Measurements from ENCODE around the gene FKBP10. TPM values are rescaled to one million over a fixed set of nuclear protein-coding genes. Genes with fewer than 3 reads are reported as not detected.
"Not testable (repeated sequence)": the region's sequence is repeated elsewhere in the genome, so short reads cannot be mapped to it uniquely, and the experiment has no call there.

The FKBP10 gene
- total RNA-seq, 1 donor from 2014 or later: 567 TPM

DNA sequence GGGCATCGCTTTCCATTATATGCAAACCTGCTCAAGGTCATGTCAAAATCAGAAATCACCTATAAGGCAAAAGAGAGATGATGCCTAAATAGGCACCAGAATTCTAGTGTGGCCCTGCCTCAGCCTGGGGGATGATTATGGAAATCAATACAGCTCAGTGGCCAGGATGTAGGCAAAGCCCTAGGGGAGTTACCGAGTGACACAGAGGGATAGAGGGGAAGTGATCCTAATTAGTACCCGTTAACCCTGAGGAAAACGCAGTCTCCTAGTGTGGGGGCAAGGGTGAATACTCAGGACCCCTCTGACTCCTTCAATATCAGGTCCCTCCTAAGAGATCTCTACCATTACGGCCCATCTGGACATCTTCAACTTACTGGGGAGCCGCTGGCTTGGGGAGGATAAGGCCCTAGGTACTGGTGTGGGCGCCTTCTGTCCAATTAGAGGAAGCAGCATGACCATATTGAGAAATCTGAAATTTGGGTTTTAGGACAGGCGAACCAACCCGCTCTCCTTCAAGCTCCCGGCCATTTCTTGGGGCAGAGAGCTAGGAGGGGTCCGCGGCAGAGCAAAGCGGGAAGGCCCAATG, 22.5 kb downstream of the FKBP10 start:
- Mint-ChIP-seq H3K36me3 (ENCODE audit: low read depth) (peaks cover 9% of the 10 kb centered on the region), H3K4me3 (ENCODE audit: unreplicated experiment) (peak overlapping the region; percentile 72), H3K27me3 (ENCODE audit: low read depth) (no peaks in the 10 kb centered on the region), H3K4me1 (ENCODE audit: low read depth) (peaks cover 17% of the 10 kb centered on the region), H3K9me3 (ENCODE audit: low read depth) (no peaks in the 10 kb centered on the region), H3K27ac (ENCODE audit: unreplicated experiment) (no peak overlapping the region)
- TF ChIP-seq, protein P1, sequence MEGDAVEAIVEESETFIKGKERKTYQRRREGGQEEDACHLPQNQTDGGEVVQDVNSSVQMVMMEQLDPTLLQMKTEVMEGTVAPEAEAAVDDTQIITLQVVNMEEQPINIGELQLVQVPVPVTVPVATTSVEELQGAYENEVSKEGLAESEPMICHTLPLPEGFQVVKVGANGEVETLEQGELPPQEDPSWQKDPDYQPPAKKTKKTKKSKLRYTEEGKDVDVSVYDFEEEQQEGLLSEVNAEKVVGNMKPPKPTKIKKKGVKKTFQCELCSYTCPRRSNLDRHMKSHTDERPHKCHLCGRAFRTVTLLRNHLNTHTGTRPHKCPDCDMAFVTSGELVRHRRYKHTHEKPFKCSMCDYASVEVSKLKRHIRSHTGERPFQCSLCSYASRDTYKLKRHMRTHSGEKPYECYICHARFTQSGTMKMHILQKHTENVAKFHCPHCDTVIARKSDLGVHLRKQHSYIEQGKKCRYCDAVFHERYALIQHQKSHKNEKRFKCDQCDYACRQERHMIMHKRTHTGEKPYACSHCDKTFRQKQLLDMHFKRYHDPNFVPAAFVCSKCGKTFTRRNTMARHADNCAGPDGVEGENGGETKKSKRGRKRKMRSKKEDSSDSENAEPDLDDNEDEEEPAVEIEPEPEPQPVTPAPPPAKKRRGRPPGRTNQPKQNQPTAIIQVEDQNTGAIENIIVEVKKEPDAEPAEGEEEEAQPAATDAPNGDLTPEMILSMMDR (IDR thresholded peaks at IDR 0.05): no peak
- DNase-seq (ENCODE audit: low spot score): no peak

DNA sequence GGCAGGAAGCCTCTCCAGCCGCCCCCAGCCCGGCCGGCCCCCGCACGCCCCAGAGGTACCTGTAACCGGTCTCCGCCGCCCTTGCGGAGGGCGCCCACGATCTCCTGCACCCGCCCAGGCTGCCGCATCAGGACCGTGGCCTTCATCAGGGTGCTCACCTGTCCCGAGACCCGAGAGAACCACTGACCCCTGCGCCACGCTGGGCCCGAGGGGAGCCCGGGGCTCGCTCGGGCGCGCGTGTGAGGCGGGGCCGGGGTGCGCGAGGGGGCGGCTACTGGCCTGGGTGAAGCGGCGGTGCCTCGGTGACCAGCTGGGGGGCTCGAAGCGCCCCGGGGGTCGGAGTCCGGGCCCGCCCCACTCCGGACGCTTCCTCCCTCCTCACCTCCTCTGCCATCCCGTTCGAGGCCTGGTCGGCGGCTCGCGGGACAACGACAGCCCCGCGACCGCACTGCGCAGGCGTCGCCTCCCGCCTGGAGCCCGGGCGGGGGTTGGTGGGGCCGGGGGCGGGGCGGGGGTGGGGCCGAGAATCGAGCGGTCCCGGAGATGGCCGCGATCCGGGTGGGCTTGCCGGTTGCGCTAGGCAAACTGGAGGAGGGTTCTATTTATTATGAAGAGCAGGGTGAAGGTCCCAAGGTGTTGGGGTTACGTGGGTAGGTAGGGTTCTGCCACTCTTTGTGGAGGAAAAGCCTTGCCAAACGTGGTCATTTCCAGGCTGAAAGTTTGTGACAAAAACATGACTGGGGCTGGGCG, 23.2 kb downstream of the FKBP10 start, which contains the start of gene NT5C3B:
TSS of gene NT5C3B (minus strand) at position 433 of the 750 bp plus-strand sequence. CDS start at position 394, 39 bp downstream.
- Mint-ChIP-seq H3K27me3 (ENCODE audit: low read depth) (no peaks in the 10 kb centered on the region), H3K36me3 (ENCODE audit: low read depth) (peaks cover 4% of the 10 kb centered on the region), H3K4me3 (ENCODE audit: unreplicated experiment) (peak within 1 kb of the TSS; percentile 72), H3K4me1 (ENCODE audit: low read depth) (peaks cover 17% of the 10 kb centered on the region), H3K9me3 (ENCODE audit: low read depth) (no peaks in the 10 kb centered on the region), H3K27ac (ENCODE audit: unreplicated experiment) (peak within 1 kb of the TSS; percentile 27)
- TF ChIP-seq, protein P1 (IDR thresholded peaks at IDR 0.05): no peak
- peak; percentile 84 for DNase-seq (ENCODE audit: low spot score)

DNA sequence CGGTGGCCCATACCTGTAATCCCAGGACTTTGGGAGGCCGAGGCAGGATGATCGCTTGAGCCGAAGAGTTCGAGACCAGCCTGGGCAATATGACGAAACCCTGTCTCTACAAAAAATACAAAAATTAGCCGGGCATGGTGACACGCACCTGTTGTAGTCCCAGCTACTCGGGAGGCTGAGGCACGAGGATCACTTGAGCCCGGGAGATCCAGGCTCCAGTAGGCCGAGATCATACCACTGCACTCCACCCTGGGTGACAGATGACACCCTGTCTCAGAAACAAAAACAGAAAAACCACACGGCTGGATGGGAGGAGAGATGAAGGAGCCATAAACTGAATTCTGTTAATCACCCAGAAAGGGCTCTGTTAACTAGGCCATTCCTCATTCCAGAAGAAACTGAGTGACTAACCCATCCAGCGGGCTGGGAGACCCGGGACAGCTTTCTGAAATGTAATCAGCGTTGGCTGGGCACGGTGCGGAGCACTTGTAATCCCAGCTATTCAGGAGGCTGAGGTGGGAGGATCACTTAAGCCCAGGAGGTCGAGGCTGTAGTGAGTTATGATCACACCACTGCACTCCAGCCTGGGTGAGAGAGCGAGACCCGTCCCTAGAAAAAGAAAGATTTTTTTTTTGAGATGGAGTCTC, 23.9 kb downstream of the FKBP10 start:
- TF ChIP-seq, protein P1 (IDR thresholded peaks at IDR 0.05): no peak
- no peaks in the 10 kb centered on the region for H3K27me3 Mint-ChIP-seq (ENCODE audit: low read depth)
- peaks cover 17% of the 10 kb centered on the region for H3K4me1 Mint-ChIP-seq (ENCODE audit: low read depth)
- peak; percentile 35 for DNase-seq (ENCODE audit: low spot score)
- H3K36me3 Mint-ChIP-seq (ENCODE audit: low read depth): no peaks in the 10 kb centered on the region
- H3K27ac Mint-ChIP-seq (ENCODE audit: unreplicated experiment): no peak overlapping the region
- H3K9me3 Mint-ChIP-seq (ENCODE audit: low read depth): no peaks in the 10 kb centered on the region
- peak overlapping the region; percentile 72 for H3K4me3 Mint-ChIP-seq (ENCODE audit: unreplicated experiment)

DNA sequence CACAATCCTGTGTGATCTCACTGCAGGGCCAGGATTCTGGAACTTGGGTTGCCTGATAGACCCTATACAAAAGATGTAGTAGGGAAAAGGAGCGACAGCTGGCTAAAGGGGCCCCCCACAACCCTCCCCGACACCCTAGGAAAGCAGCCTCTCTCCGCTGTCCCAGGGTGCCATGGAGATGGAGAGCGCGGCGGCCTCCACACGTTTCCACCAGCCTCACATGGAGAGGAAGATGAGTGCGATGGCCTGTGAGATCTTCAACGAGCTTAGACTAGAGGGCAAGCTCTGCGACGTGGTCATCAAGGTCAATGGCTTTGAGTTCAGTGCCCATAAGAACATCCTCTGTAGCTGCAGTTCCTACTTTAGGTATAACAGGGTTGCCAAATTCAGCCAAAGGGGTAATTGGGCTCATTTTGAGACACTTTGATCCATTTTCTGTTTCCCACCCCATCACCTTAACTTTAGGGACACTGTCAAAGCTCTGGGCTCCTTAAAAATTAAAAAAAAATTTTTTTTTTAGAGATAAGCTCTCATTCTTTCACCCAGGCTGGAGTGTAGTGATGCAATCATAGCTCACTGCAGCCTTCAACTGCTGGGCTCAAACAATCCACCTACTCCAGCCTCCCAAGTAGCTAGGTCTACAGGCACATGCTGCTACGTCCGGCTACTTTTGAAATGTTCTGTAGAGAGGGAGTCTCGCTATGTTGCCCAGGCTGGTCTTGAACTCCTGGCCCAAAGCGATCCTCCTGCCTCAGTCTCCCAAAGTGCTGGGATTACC, 25.1 kb downstream of the FKBP10 start, which contains the start of gene KLHL10:
TSS of gene KLHL10 (plus strand) at position 65 of the 778 bp plus-strand sequence. CDS start at position 173, 108 bp downstream.
- peaks cover 17% of the 10 kb centered on the region for H3K4me1 Mint-ChIP-seq (ENCODE audit: low read depth)
- TF ChIP-seq, protein P1 (IDR thresholded peaks at IDR 0.05): no peak
- DNase-seq (ENCODE audit: low spot score): peak; percentile 47
- H3K4me3 Mint-ChIP-seq (ENCODE audit: unreplicated experiment): peak within 1 kb of the TSS; percentile 72
- no peaks in the 10 kb centered on the region for H3K36me3 Mint-ChIP-seq (ENCODE audit: low read depth)
- H3K27me3 Mint-ChIP-seq (ENCODE audit: low read depth): no peaks in the 10 kb centered on the region
- no peak within 1 kb of the TSS for H3K27ac Mint-ChIP-seq (ENCODE audit: unreplicated experiment)
- H3K9me3 Mint-ChIP-seq (ENCODE audit: low read depth): no peaks in the 10 kb centered on the region

DNA sequence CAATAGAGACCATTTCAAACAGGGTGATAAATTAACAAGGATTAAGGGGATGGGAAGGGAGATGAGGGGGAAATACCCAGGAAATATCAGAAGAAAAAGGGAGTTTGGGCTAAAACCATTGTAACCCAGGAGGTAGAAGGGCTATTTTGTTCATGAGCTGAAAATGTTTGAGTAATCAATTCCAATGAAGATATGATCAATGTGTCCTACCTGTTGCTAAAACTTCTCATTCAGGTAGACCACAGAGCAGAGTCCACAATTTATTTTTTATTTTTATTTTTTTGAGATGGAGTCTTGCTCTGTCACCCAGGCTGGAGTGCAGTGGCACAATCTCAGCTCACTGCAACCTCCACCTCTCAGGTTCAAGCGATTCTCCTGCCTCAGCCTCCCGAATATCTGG, 26.6 kb downstream of the FKBP10 start:
- H3K27ac Mint-ChIP-seq (ENCODE audit: unreplicated experiment); DNase-seq (ENCODE audit: low spot score); H3K27me3 Mint-ChIP-seq (ENCODE audit: low read depth); H3K9me3 Mint-ChIP-seq (ENCODE audit: low read depth); H3K36me3 Mint-ChIP-seq (ENCODE audit: low read depth); H3K4me3 Mint-ChIP-seq (ENCODE audit: unreplicated experiment): not testable (repeated sequence)
- H3K4me1 Mint-ChIP-seq (ENCODE audit: low read depth): peaks cover 17% of the 10 kb centered on the region

DNA sequence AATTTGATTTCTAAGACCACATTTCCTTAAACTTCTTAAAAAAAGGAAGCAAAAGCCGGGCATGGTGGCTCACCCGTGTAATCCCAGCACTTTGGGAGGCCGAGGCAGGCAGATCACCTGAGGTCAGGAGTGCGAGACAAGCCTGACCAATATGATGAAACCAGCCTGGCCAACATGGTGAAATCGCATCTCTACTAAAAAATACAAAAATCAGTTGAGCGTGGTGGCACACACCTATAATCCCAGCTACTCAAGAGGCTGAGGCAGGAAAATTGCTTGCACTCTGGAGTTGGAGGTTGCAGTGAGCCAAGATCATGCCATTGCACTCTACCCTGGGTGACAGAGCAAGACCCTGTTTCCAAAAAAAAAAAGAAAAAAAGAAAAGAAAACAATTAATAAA, 28.0 kb downstream of the FKBP10 start:
- not testable (repeated sequence) for H3K4me3 Mint-ChIP-seq (ENCODE audit: unreplicated experiment); H3K9me3 Mint-ChIP-seq (ENCODE audit: low read depth); H3K27me3 Mint-ChIP-seq (ENCODE audit: low read depth); H3K36me3 Mint-ChIP-seq (ENCODE audit: low read depth); DNase-seq (ENCODE audit: low spot score); H3K4me1 Mint-ChIP-seq (ENCODE audit: low read depth); H3K27ac Mint-ChIP-seq (ENCODE audit: unreplicated experiment)
